ENCODE results near the gene ZNF232. TPM values are rescaled to one million over a fixed set of nuclear protein-coding genes. Genes with fewer than 3 reads are reported as not detected.
"Not testable (repeated sequence)": the region's sequence is repeated elsewhere in the genome, so short reads cannot be mapped to it uniquely, and the experiment has no call there.

Gene ZNF232
- total RNA-seq, result 10 to 100 TPM; 21.8 to 22.9 TPM
- 5.7 TPM for polyA plus RNA-seq

DNA sequence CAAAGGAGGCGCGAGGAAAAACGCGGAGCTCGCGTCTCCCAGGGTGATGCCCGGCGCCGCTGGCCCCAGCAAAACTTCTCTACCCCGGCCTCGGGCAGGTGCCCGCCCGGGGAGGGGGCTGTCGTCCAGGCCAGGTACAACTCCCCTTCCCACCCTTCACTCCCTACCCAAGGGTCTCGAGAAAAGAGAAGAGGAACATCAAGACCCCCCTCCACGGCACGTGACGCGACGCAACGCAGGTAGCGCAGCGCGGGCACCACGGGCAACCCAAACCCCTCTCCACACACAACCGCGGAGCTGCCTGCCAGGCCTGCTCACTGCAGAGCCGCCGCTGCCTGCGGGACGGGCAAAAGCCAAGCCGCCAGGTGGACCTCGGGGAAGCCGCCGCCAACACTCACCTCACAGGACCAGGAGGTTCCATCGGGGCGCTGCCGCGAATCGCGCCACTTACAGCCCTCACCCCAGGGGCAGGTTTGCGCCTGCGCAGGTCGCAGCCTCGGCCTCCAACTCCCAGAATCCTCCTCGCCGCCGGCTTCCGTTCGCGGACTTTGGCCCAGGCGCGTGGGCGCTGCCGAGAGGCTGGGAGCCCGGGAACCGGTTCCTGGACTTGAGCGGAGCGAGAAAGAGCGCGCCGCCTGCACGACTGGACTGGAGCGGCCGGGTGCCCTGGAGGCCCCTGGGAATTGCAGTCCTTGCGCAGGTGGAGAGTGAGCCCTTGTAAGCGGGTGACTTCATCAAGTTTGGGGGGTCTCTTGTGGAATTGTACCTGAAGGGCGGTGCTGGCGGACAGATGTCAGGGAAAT is at the start of gene ZNF232:
Gene ZNF232, minus strand, starts transcription at position 477 of the 803 bp plus-strand sequence. Its CDS starts 56 bp downstream, at position 421.
- peak within 1 kb of the TSS; percentile 20 to 90 (median 81) for H3K27ac Mint-ChIP-seq
- peaks cover 9 to 44% (median 14%) of the 10 kb centered on the region in 3 donors for H3K36me3 Mint-ChIP-seq
- POLR2A ChIA-PET, result interaction anchor here (0.7 to 1.2 kb wide), 3 partner anchors 33 to 211 kb away, joined by 4 read pairs; partner anchors contain the start of gene ZFP3

DNA sequence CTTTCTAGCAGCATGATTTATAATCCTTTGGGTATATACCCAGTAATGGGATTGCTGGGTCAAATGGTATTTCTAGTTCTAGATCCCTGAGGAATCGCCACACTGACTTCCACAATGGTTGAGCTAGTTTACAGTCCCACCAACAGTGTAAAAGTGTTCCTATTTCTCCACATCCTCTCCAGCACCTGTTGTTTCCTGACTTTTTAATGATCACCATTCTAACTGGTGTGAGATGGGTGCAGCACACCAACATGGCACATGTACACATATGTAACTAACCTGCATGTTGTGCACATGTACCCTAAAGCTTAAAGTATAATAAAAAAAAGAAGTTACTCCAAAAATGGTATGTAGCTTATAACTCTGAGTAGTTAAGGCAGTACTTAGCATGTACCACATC is 49.0 kb upstream of the ZNF232 start:
- H3K9me3 ChIP-seq (ENCODE audit: low read length); H3K27ac ChIP-seq (ENCODE audit: low read depth, low read length); H3K27ac Mint-ChIP-seq; H3K4me3 Mint-ChIP-seq; H3K9me3 Mint-ChIP-seq; CTCF ChIA-PET; H3K36me3 Mint-ChIP-seq; H3K36me3 ChIP-seq (ENCODE audit: insufficient read depth, low read length); H3K4me1 ChIP-seq (ENCODE audit: insufficient read depth, low read length); POLR2A ChIA-PET; H3K4me1 Mint-ChIP-seq; H3K27me3 ChIP-seq (ENCODE audit: insufficient read depth, low read length, poor library complexity, severe bottlenecking); DNase-seq; H3K4me3 ChIP-seq (ENCODE audit: low read length): not testable (repeated sequence)
- peaks cover 5 to 43% of the 10 kb centered on the region in 2 donors for H3K27me3 Mint-ChIP-seq

More for the DNA sequence above, at the start of gene ZNF232:
- Mint-ChIP-seq H3K4me3 (peak within 1 kb of the TSS; percentile 76 to 96 (median 86)), H3K27me3 (peaks cover 9 to 16% of the 10 kb centered on the region in 2 donors), H3K4me1 (peaks cover 20 to 32% (median 28%) of the 10 kb centered on the region in 3 donors), H3K9me3 (peaks cover 0 to 1% (median 0%) of the 10 kb centered on the region in 5 donors)
- Histone ChIP-seq H3K36me3 (ENCODE audit: insufficient read depth, low read length) (peaks cover 18% of the 10 kb centered on the region), H3K9me3 (ENCODE audit: low read length) (no peaks in the 10 kb centered on the region), H3K27ac (ENCODE audit: low read depth, low read length) (peak within 1 kb of the TSS; percentile 63), H3K27me3 (ENCODE audit: insufficient read depth, low read length, poor library complexity, severe bottlenecking) (peaks cover 5% of the 10 kb centered on the region), H3K4me3 (ENCODE audit: low read length) (peak within 1 kb of the TSS; percentile 81), H3K4me1 (ENCODE audit: insufficient read depth, low read length) (peaks cover 12% of the 10 kb centered on the region)
- DNase-seq, result peak; percentile 83 to 92 (median 88)
- CTCF ChIA-PET, result no interaction called here

DNA sequence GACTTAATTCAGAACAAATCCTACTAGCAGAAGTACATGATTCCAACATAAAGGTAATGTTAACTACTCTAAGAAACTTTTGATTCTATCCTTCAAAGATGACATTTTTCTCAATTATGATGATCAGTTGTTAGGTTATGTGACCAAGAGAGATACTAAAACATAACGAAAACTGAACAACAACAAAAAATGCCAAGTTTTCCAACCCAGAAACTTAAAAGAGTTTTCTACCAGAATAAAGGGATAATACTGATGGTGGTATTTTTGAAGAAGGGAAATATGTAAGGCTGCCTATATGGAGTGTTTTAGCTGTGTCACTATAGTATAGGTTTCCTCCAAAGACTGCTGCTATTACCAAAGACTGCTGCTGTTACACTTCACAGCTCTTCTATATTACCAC is 34.4 kb upstream of the ZNF232 start:
- H3K27ac ChIP-seq (ENCODE audit: low read depth, low read length); CTCF ChIA-PET; H3K4me1 Mint-ChIP-seq; H3K36me3 ChIP-seq (ENCODE audit: insufficient read depth, low read length); H3K4me1 ChIP-seq (ENCODE audit: insufficient read depth, low read length); H3K36me3 Mint-ChIP-seq; H3K4me3 Mint-ChIP-seq; H3K9me3 Mint-ChIP-seq; H3K27ac Mint-ChIP-seq; H3K4me3 ChIP-seq (ENCODE audit: low read length); DNase-seq; H3K9me3 ChIP-seq (ENCODE audit: low read length); POLR2A ChIA-PET; H3K27me3 ChIP-seq (ENCODE audit: insufficient read depth, low read length, poor library complexity, severe bottlenecking): not testable (repeated sequence)
- peaks cover 8 to 33% of the 10 kb centered on the region in 2 donors for H3K27me3 Mint-ChIP-seq

- H3K4me3 ChIP-seq (ENCODE audit: low read length); POLR2A ChIA-PET; H3K27ac Mint-ChIP-seq; H3K36me3 ChIP-seq (ENCODE audit: insufficient read depth, low read length); H3K36me3 Mint-ChIP-seq; H3K27ac ChIP-seq (ENCODE audit: low read depth, low read length); H3K4me1 Mint-ChIP-seq; DNase-seq; H3K9me3 ChIP-seq (ENCODE audit: low read length); H3K4me1 ChIP-seq (ENCODE audit: insufficient read depth, low read length); CTCF ChIA-PET; H3K4me3 Mint-ChIP-seq; H3K9me3 Mint-ChIP-seq; H3K27me3 ChIP-seq (ENCODE audit: insufficient read depth, low read length, poor library complexity, severe bottlenecking): not testable (repeated sequence)
- peaks cover 8 to 17% of the 10 kb centered on the region in 2 donors for H3K27me3 Mint-ChIP-seq
Observed at GRCh38 chr17:5142877-5143276, 31.2 kb upstream of the ZNF232 start.

- Mint-ChIP-seq H3K36me3 (no peaks in the 10 kb centered on the region), H3K27ac (no peak overlapping the region), H3K27me3 (peaks cover 2 to 3% of the 10 kb centered on the region in 2 donors), H3K9me3 (no peaks in the 10 kb centered on the region), H3K4me1 (no peaks in the 10 kb centered on the region), H3K4me3 (no peak overlapping the region)
- H3K27me3 ChIP-seq (ENCODE audit: insufficient read depth, low read length, poor library complexity, severe bottlenecking), result no peaks in the 10 kb centered on the region
- no peaks in the 10 kb centered on the region for H3K4me1 ChIP-seq (ENCODE audit: insufficient read depth, low read length)
- H3K27ac ChIP-seq (ENCODE audit: low read depth, low read length), result no peak overlapping the region
- CTCF ChIA-PET, result no interaction called here
- DNase-seq, result no peak
- H3K4me3 ChIP-seq (ENCODE audit: low read length), result no peak overlapping the region
- POLR2A ChIA-PET, result no interaction called here
- no peaks in the 10 kb centered on the region for H3K9me3 ChIP-seq (ENCODE audit: low read length)
- H3K36me3 ChIP-seq (ENCODE audit: insufficient read depth, low read length), result no peaks in the 10 kb centered on the region
Observed at GRCh38 chr17:5139458-5139732, 27.7 kb upstream of the ZNF232 start.

DNA sequence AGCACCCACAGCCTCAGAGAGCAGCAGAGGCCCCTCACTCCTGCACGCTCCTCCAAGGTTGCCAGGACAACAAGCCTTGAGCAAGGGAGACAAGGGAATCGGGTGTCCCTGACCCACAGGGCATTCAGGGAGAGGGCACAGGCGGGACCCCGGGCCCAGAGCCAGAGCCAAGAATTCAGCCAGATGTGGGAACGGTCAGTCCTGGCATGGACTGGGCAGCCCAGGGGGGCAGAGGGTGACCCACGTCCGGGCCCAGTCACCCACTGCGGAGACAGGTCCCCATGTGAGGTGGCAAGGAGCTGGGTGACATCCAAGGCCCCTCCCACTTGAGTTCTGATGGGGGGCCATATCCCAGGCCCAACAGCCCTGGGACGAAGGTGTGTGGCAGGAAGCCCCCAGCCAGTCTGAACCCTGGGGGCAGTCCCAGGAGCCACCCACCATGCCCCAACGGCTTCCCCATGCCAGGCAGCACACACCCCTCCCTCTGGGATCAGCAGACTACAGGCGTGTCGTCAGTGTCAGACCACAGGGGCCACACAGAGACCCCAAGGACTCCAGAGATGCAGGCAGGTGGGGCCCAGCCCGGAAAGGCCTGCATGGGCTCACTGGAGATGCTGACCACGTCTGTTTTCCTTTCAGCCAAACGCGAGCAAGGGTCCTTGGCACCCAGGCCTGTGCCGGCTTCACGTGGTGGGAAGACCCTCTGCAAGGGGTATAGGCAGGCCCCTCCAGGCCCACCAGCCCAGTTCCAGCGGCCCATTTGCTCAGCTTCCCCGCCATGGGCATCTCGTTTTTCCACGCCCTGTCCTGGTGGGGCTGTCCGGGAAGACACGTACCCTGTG is 27.2 kb upstream of the ZNF232 start:
- no peaks in the 10 kb centered on the region for H3K4me1 ChIP-seq (ENCODE audit: insufficient read depth, low read length)
- CTCF ChIA-PET, result no interaction called here
- H3K27ac ChIP-seq (ENCODE audit: low read depth, low read length), result no peak overlapping the region
- Mint-ChIP-seq H3K4me3 (no peak overlapping the region), H3K4me1 (no peaks in the 10 kb centered on the region), H3K27ac (no peak overlapping the region), H3K36me3 (no peaks in the 10 kb centered on the region), H3K27me3 (peaks cover 0 to 3% of the 10 kb centered on the region in 2 donors), H3K9me3 (no peaks in the 10 kb centered on the region)
- H3K9me3 ChIP-seq (ENCODE audit: low read length), result no peaks in the 10 kb centered on the region
- H3K36me3 ChIP-seq (ENCODE audit: insufficient read depth, low read length), result no peaks in the 10 kb centered on the region
- POLR2A ChIA-PET, result no interaction called here
- no peaks in the 10 kb centered on the region for H3K27me3 ChIP-seq (ENCODE audit: insufficient read depth, low read length, poor library complexity, severe bottlenecking)
- H3K4me3 ChIP-seq (ENCODE audit: low read length), result no peak overlapping the region
- DNase-seq, result no peak

- POLR2A ChIA-PET, result not testable (repeated sequence)
Observed at GRCh38 chr17:5138198-5138544, 26.5 kb upstream of the ZNF232 start.

GRCh38 chr17:5137511-5138197 is 26.0 kb upstream of the ZNF232 start:
- H3K36me3 Mint-ChIP-seq; H3K27me3 ChIP-seq (ENCODE audit: insufficient read depth, low read length, poor library complexity, severe bottlenecking); DNase-seq; H3K4me1 Mint-ChIP-seq; H3K9me3 ChIP-seq (ENCODE audit: low read length); CTCF ChIA-PET; H3K36me3 ChIP-seq (ENCODE audit: insufficient read depth, low read length); H3K27ac ChIP-seq (ENCODE audit: low read depth, low read length); POLR2A ChIA-PET; H3K27me3 Mint-ChIP-seq; H3K4me3 Mint-ChIP-seq; H3K9me3 Mint-ChIP-seq; H3K4me1 ChIP-seq (ENCODE audit: insufficient read depth, low read length); H3K27ac Mint-ChIP-seq; H3K4me3 ChIP-seq (ENCODE audit: low read length): not testable (repeated sequence)

More at GRCh38 chr17:5138198-5138544, 26.5 kb upstream of the ZNF232 start:
- H3K27ac ChIP-seq (ENCODE audit: low read depth, low read length); H3K36me3 Mint-ChIP-seq; H3K4me1 Mint-ChIP-seq; DNase-seq; H3K9me3 ChIP-seq (ENCODE audit: low read length); H3K27me3 Mint-ChIP-seq; H3K36me3 ChIP-seq (ENCODE audit: insufficient read depth, low read length); H3K4me3 Mint-ChIP-seq; H3K9me3 Mint-ChIP-seq; H3K4me3 ChIP-seq (ENCODE audit: low read length); H3K27me3 ChIP-seq (ENCODE audit: insufficient read depth, low read length, poor library complexity, severe bottlenecking); H3K4me1 ChIP-seq (ENCODE audit: insufficient read depth, low read length); H3K27ac Mint-ChIP-seq; CTCF ChIA-PET: not testable (repeated sequence)
